Posterior vena cava (tissue), 2 donors: ENCODE results near the gene ESPNL. TPM values are rescaled to one million over a fixed set of nuclear protein-coding genes. Genes with fewer than 3 reads are reported as not detected.
"Not testable (repeated sequence)": the region's sequence is repeated elsewhere in the genome, so short reads cannot be mapped to it uniquely, and the experiment has no call there.

Experiments
- DNase-seq: peaks from one replicate; pipeline ENCODE4 v3.0.0-alpha.2; 2020; ENCODE audit warnings: low spot score
- intact Hi-C, 2 donors: fragments of 100-400 bp; cut with DNase I; formaldehyde crosslinking; loops; one replicate each; pipeline versions ENCODE4 v1.14.1 to v1.14.2; 2022 to 2023
- long read RNA-seq, 2 donors: library from polyadenylated mRNA; unstranded; transcript quantifications; one replicate each; pipeline ENCODE4 v2.0.0, GENCODE V29; 2020 to 2021
- total RNA-seq, 2 donors: library from RNA; stranded (reverse); fragmentation: NEBNext Ultra II Directional; extraction: Animal tissue kit (Norgen Biotek cat#: 25700); gene quantifications; one replicate each; pipeline ENCODE4 v1.2.1, GENCODE V29; 2021
- donor health status: DM: yes; HTN: yes; CAD: no.
- donor health status: DM: yes; HTN: yes; CAD: no.

Gene ESPNL, protein sequence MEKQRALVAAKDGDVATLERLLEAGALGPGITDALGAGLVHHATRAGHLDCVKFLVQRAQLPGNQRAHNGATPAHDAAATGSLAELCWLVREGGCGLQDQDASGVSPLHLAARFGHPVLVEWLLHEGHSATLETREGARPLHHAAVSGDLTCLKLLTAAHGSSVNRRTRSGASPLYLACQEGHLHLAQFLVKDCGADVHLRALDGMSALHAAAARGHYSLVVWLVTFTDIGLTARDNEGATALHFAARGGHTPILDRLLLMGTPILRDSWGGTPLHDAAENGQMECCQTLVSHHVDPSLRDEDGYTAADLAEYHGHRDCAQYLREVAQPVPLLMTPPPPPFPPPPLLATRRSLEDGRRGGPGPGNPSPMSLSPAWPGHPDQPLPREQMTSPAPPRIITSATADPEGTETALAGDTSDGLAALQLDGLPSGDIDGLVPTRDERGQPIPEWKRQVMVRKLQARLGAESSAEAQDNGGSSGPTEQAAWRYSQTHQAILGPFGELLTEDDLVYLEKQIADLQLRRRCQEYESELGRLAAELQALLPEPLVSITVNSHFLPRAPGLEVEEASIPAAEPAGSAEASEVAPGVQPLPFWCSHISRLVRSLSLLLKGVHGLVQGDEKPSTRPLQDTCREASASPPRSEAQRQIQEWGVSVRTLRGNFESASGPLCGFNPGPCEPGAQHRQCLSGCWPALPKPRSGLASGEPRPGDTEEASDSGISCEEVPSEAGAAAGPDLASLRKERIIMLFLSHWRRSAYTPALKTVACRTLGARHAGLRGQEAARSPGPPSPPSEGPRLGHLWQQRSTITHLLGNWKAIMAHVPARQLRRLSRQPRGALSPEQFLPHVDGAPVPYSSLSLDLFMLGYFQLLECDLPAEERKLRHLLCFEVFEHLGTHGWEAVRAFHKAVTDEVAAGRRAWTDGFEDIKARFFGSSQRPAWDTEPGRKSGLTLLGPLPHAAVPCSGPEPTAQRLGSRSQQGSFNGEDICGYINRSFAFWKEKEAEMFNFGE
- total RNA-seq = 1 to 10 TPM in 1 of 2 donors, under 1 TPM in 1; 0.24 to 3.0 TPM
- long read RNA-seq, donor 1, partial matches to known transcripts = 1 of 5 reads
- long read RNA-seq, donor 1, other reads (novel, unspliced or antisense) = 2 of 5 reads
- long read RNA-seq, donor 2, partial matches to known transcripts = 0 of 1 reads
- long read RNA-seq, donor 2, other reads (novel, unspliced or antisense) = 1 of 1 reads

DNA sequence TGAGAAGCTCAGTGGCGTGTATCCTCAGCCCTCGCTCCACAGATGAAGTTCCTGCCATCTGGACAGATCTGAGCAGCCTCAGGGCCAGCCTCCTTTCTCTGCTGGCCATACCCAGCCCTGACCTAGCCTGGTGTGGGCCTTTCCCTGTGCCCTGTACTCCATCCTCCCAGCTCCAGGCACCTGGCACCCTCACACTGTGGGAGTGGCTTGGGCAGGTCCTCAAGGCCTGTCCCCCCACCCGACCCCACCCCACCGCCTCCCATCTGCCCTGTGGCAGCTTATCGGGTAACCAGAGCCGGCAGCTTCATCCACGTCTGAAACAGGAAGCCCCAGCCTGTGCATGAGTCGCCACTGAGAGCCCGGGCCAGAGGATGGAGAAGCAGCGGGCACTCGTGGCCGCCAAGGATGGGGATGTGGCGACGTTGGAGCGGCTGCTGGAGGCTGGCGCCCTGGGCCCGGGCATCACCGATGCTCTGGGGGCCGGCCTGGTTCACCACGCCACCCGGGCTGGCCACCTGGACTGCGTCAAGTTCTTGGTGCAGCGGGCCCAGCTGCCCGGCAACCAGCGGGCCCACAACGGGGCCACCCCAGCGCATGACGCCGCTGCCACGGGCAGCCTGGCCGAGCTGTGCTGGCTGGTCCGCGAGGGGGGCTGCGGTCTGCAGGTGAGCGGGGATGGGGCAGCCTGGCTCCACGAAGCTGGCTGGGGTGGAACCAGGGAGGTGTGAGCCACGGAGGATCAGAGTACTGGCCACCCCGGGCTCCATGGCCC, at the start of gene ESPNL:
Gene ESPNL, plus strand, starts transcription at position 292 of the 772 bp plus-strand sequence. Its CDS starts 80 bp downstream, at position 372.
- peak; percentile 69 for DNase-seq
- intact Hi-C loops = no loop called here

DNA sequence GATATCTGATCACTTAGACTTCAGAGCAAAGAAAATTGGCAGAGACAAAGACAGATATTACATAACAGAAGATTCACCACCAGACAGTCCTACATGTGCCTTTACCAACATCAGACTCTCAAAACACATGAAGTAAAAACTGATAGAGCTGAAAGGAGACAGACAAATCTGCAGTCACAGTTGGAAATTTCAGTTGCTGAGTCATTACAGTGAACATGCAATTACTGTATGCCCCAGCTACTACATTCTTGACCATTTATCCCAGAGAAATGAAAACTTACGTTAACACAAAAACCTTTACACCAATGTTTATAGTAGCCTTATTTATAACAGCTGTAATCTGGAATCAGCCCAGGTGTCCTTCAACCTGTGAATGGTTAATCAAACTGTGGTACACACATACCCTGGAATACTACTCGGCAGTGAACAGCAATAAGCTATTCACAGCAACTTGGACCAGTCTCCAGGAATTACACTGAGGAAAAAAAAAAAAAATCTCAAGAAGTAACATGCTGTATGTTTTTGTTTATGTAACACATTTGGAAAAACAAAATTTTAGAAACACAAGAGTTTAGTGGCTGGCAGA, 46.9 kb upstream of the ESPNL start:
- no peak for DNase-seq
- intact Hi-C loops = no loop called here

DNA sequence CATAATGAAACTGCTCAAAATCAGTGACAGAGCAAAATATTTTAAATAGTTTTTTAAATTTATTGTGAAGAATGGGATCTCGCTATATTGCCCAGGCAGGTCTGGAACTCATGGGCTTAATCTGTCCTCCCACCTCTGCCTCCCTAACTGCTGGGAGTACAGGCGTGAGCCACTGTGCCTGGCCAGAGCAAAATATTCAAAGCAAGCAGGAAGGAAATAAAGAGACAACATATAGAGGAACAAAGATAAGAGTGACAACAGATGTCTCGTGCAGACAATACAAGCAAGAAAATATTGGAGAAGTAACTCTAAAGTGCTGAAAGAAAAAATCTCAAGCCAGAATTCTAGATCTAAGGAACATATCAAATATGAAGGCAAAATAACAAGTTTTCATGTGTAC, 44.3 kb upstream of the ESPNL start:
- intact Hi-C loops = no loop called here
- DNase-seq = no peak

DNA sequence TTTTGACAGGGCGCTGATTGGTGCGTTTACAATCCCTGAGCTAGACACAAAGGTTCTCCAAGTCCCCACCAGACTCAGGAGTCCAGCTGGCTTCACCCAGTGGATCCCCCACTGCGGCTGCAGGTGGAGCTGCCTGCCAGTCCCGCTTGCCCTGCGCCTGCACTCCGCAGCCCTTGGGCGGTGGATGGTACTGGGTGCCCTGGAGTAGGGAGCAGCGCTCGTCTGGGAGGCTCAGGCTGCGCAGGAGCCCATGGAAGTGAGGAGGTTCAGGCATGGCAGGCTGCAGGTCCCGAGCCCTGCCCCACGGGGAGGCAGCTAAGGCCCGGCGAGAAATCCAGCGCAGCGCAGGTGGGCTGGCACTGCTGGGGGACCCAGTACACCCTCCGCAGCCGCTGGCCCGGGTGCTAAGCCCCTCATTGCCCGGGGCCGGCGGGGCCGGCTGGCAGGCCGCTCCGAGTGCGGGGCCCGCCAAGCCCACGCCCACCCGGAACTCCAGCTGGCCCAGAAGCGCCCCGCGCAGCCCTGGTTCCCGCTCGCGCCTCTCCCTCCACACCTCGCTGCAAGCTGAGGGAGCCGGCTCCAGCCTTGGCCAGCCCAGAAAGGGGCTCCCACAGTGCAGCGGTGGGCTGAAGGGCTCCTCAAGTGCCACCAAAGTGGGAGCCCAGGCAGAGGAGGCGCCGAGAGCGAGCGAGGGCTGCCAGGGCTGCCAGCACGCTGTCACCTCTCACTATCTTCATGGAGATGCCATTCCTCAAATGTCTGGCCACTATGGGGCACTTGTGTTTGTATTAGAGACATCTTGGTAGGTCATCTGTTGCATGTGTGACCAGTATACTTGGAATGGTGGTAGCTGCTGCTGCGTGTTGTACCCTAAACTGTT, 42.2 kb upstream of the ESPNL start:
- DNase-seq, intact Hi-C loops: not testable (repeated sequence)

DNA sequence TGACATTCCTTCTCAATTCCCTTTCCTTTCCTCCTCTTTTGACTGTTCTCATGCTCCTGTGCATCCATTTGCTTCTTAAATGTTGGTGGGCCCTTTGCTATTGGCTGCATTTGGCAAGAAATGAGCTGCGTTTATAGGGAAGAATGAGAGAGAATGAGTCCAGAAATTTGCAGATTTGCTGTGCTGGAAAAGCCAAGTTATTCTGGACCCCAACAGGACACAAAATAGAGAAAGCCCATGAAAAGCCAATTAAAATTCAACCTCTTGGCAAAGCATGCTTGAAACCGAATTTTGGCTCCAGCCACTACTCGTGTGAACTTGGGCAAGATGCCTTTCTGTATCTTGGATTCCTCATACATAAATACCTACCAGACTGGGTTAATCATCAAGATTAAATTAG, 40.6 kb upstream of the ESPNL start:
- no peak for DNase-seq
- intact Hi-C loops = no loop called here

DNA sequence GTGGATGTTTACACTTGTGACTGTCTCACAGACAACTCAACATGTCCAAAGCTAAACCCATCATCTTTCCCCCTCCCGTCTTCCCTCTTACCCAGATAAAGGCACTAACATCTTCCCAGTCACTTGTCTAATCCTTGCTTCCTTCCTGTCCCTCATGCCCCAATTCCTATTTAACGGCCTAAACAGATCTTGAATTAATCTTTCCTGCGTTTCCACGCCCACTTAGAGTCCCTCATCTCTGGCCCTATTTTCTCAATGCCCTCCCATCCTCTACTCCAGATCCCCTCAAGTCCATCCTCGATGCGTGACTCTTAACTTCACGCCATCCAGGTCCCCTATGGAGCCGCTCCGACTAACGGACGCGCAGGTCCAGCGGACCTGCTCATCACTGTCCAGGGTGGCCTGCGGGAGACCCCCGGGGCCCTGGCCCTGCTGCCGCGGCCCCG, 40.0 kb upstream of the ESPNL start:
- intact Hi-C loops = no loop called here

DNA sequence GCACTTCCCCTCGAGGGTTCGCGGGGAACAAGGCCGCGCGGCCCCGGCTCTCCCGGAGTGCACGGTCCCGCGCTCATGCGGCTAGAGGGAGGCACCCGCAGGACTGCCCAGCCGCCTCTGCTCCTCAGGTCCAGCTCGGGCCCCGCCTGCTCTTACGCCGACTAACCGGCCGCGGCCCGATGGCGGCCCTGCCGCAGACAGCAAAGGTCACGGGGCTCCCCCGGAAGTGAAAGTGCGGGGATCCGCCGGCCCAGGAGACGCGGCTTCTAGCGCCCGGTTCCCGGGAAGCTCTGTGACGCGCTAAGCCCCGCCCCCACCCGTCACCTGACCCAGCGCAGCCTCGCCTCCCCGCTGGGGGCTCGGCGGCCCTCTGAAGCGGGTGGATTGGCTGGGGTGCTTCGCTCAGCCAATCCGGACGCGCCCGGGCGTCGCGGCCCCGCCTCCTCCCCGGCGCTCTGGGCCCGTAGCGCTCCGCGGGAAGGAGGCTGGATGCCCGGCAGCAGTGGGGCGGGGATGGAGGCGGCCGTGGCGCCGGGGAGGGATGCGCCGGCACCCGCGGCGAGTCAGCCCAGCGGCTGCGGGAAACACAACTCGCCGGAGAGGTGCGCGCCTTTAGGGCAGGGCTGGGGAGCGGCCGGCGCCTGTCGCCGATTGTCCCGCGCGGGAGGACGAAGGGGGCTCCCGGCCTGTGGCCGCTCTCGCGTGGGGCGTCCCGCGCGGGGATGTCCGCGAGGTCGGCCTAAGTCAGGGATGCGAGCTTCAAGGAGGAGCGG, 39.4 kb upstream of the ESPNL start, which contains the start of gene SCLY:
Gene SCLY, plus strand, starts transcription at position 460 of the 773 bp plus-strand sequence. Its CDS starts 54 bp downstream, at position 514.
- intact Hi-C loops = no loop called here
- DNase-seq = peak; percentile 99

More for the DNA sequence above, 40.0 kb upstream of the ESPNL start:
- no peak for DNase-seq

DNA sequence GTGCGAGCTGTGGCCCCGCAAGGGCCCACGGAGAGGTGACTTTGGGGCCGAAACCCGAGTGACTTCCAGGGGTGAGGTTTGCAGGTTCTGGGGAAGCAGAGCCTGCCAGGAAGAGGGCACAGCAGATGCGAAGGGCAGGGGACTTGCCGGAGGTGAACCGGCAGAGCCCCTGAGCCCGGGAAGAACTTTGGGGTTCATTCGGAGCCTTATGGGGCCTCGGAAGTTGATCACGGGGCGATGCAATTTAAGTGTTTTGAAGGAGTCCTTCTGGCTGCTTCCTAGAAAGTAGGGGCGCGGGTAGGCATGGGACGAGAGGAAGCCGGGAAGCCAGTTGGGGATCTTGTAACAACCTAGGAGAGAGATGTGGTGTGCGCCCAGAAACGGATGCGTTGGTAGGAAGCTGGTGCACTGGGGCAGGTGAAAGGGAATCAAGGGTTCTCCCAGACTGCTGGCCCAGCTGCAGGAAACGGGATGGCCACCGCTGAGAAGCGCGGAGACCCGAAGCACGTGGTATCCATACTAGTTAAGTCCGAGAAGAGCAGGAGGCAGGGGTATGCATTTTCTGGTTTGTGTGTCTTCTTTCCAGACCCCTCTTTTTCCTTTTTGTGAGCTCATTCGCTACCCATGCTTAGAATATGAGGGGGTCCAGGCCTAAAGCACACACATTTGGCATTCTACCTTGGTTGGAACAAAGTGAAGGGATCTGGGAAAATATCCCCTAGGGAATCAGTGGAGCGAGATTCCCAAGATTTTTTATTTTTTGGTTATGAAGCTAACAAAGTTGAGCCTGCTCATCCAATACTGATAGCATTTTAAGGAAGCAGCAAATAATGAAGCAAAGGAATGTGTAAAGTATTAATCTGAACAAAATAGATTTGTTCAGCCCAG, 38.6 kb upstream of the ESPNL start:
- intact Hi-C loops = no loop called here
- no peak for DNase-seq

DNA sequence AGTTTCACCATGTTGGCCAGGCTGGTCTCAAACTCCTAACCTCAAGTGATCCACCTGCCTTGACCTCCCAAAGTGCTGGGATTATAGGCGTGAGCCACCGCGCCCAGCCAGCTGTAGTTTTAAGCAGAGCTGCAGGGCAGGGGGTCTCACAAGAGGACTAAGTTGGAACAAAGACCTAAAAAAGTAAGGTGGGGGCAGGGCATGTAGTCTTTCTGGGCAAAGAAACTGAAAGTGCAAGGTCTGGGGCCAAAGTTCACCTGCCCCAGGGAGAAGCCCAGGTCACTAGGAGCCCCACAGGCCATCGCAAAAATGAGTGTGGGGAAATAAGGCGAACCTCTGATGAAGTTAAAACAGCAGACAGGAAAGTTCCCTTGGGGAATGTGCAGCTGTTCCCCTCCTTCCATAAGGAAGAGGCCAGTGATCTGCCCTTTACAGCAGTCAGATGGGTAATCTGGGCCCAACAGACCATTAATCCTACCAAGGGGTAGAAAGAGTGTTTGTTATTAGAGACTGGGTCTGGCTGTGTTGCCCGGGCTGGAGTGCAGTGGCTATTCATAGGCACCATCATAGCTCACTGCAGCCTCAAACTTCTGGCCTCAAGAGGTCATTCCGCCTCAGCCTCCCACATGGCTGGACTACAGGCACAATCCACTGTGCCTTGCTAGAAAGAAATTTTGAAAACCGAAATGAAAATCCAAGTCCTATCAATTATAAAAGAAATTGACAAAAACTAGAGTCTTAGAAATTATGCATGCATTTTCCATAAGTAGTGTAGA, 36.5 kb upstream of the ESPNL start:
- DNase-seq = no peak
- intact Hi-C loops = no loop called here

DNA sequence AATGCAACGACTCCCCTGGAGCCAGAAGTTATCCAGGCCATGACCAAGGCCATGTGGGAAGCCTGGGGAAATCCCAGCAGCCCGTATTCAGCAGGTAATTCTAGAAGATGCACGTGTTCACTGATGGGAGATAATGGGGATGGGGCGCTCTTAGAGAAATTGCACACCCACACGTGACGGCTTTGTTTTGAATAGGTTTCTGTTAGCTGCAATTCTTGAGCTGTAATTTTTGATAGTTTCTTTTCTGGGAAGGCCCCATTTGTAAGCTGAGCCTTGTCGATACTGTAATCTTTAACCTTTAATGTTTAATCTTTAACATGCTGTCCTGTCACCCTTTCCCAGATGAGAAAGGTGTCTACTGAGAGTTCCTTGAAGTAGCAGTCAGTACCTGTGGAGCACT, 35.8 kb upstream of the ESPNL start:
- no peak for DNase-seq
- intact Hi-C loops = no loop called here

DNA sequence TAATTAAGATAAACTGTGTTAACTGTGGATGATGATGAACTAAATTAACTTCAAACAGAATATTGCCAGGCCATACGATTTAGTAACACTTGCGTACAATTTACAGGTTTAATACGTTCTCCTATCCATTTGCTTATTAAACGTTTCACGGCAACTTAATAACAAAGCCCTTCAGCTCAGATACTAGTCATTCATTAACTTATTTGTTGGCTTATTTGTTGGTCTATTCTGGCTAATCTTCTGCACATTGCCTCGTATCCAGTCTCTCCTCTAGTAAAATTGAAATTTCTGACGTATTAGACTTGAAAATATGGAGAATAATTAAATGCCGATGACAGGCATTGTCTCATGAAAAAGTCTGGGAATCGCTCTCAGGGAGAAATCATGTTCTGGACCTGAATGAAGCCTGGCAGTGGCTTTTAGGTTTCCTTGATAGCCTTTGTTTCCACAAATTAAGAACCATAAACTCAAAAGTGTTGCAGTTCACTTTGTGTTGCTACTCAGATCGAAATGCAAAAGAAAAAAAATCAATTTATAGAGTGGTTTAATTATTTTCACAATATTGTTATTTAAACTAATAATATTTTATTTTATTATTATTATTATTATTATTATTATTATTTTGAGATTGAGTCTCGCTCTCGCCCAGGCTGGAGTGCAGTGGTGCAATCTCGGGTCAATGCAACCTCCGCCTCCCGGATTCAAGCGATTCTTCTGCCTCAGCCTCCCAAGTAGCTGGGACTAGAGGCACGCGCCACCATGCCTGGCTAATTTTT, 34.9 kb upstream of the ESPNL start:
- no peak for DNase-seq
- intact Hi-C loops = no loop called here

DNA sequence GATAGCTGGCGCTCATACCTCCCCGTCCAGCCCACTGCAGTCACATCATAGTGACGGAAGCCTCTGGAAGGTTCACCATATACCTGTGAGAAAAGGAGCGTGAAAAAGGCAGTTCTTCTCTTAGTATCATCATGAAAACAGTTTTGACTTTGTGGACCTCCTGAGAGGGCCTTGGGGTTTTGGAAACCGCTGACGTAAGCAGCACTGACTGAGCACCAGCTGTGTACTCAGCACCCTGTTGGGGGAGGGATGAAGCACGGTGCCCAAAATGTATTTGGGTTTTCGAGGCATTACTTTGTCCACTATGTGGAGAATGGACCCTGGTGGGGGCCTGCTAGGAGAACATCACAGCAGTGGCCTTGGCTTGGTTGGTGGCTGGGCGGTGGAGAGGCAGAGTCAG, 33.9 kb upstream of the ESPNL start:
- no peak for DNase-seq
- intact Hi-C loops = no loop called here

DNA sequence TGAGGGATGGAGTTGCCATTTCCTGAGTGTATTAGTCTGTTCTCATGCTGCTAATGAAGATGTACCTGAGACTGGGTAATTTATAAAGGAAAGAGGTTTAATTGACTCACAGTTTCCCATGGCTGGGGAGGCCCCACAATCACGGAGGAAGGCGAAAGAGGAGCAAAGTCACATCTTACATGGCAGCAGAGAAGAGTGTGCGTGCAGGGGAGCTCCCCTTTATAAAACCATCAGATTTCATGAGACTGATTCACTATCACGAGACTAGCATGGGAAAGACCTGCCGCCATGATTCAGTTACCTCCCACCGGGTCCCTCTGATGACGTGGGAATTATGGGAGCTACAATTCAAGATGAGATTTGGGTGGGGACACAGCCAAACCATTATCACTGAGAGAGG, 33.4 kb upstream of the ESPNL start:
- intact Hi-C loops, DNase-seq: not testable (repeated sequence)

DNA sequence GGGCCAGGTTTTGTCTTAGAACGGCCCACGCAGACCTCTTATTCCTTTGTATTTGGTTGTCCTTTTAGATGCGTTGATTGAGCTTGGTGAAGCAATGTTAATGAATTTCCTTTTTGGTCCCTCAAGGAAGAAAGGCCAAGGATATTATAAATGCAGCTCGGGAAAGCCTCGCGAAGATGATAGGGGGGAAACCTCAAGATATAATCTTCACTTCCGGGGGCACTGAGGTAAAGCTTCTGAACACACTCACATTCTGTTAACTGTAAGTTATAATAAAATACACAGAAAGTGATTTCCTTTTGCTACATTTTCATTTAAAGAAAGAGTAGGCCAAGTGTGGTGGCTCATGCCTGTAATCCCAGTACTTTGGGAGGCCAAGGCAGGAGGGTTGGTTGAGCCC, 32.2 kb upstream of the ESPNL start:
- intact Hi-C loops = no loop called here

More for the DNA sequence above, 32.2 kb upstream of the ESPNL start:
- no peak for DNase-seq
